GM12878 (cell line): ENCODE measurements around the gene HOXA10. TPM values are rescaled to one million over a fixed set of nuclear protein-coding genes. Genes with fewer than 3 reads are reported as not detected.
A peak's percentile ranks its signal among the peaks of the same experiment; 100 is the strongest.

Experiments
- microRNA counts: library from miRNA; unstranded; fragments of <30 nt; microRNA quantifications from one replicate; lab custom pipeline; 2016
- microRNA-seq: library from miRNA; unstranded; fragments of <30 nt; microRNA quantifications from one replicate; pipeline ENCODE4, GENCODE V29; 2018
- polyA plus RNA-seq, 11 experiments: library from polyadenylated mRNA; depleted of rRNA in 4 of 11; unstranded in 6 of 11; stranded (reverse) in 5 of 11; fragments of >200 nt; fragmentation: Nextera tagmentation in 4 of 11; fragmentation: Illumina TruSeq in 1 of 11; extraction: Ambion mirVana in 4 of 11; extraction: Trizol in 1 of 11; gene quantifications; 1 replicate in 1 of 11; 2 replicates in 10 of 11; pipeline versions ENCODE4 v1.2.1 to v1.2.3, GENCODE V29; 2011 to 2016; ENCODE audit warnings: inconsistent platforms in 2 of 11, missing spikeins in 2 of 11, low read depth in 1 of 11
- small RNA-seq: library from RNA; depleted of rRNA; stranded (forward); fragments of <200 nt; gene quantifications from one replicate; pipeline ENCODE3, GENCODE V24; 2014
- total RNA-seq, 4 experiments: library from RNA; depleted of rRNA in 3 of 4; stranded (reverse); fragments of >200 nt in 3 of 4; fragmentation: Illumina TruSeq in 1 of 4; extraction: Trizol in 1 of 4; gene quantifications; 2 replicates each; pipeline versions ENCODE4 v1.2.1 to v1.2.3, GENCODE V29; 2013 to 2021

HOXA10 gene
- total and polyA plus RNA-seq, 10 of the 15 experiments (the other 5 are each of a cell fraction or from before 2014, with no cell fraction given) = not detected

MicroRNAs encoded within 50 kb of the gene (microRNA counts, 767-probe panel; counts per million panel counts)
- 977 counts per million, percentile 26 among the panel's probes with 10 or more counts for microRNA hsa-miR-196b-5p (lab: Ali Mortazavi, UCI)

Small RNA genes within 50 kb of the gene (microRNA-seq; reads per million reads assigned to microRNA genes)
- gene MIR196B = 0.75 reads per million

Small RNA genes within 50 kb of the gene (small RNA-seq; reads per million reads assigned to genes)
- not detected for gene AC004080.5
- gene RF02140 = not detected
- gene RF02141 = not detected

Other genes starting within 250 kb of the HOXA10 start
Only the 7 nearest of the 11 such genes appear.
- gene HOXA5, start 30.6 kb downstream of the HOXA10 start, total RNA-seq (2014; rRNA removed) = not detected in 2 replicates
- gene HOXA5, start 30.6 kb downstream of the HOXA10 start, total RNA-seq (2014; rRNA removed; fragmentation: Illumina TruSeq; extraction: Trizol) = not detected in 2 replicates
- gene HOXA5, start 30.6 kb downstream of the HOXA10 start, total RNA-seq (2021) = 0.13 TPM in 1 of 2 replicates, not detected in the other
- gene HOXA5, start 30.6 kb downstream of the HOXA10 start, polyA plus RNA-seq (2011; rRNA removed) = 0.05 and 0.29 TPM in 2 replicates
- gene HOXA5, start 30.6 kb downstream of the HOXA10 start, polyA plus RNA-seq (2014; fragmentation: Illumina TruSeq; extraction: Trizol) = not detected in 2 replicates
- gene HOXA5, start 30.6 kb downstream of the HOXA10 start, polyA plus RNA-seq (2014; fragmentation: Nextera tagmentation; extraction: Ambion mirVana) = not detected
- gene HOXA5, start 30.6 kb downstream of the HOXA10 start, polyA plus RNA-seq (2014; rRNA removed) = not detected in 2 replicates
- gene HOXA5, start 30.6 kb downstream of the HOXA10 start, polyA plus RNA-seq (2016; fragmentation: Nextera tagmentation; extraction: Ambion mirVana) = not detected
- not detected in 2 replicates for gene HOXA6, start 26.5 kb downstream of the HOXA10 start, total RNA-seq (2014; rRNA removed)
- gene HOXA6, start 26.5 kb downstream of the HOXA10 start, total RNA-seq (2014; rRNA removed; fragmentation: Illumina TruSeq; extraction: Trizol) = not detected in 2 replicates
- not detected in 2 replicates for gene HOXA6, start 26.5 kb downstream of the HOXA10 start, total RNA-seq (2021)
- gene HOXA6, start 26.5 kb downstream of the HOXA10 start, polyA plus RNA-seq (2011; rRNA removed) = 0.08 TPM in 1 of 2 replicates, not detected in the other
- gene HOXA6, start 26.5 kb downstream of the HOXA10 start, polyA plus RNA-seq (2014; fragmentation: Illumina TruSeq; extraction: Trizol) = not detected in 2 replicates
- gene HOXA6, start 26.5 kb downstream of the HOXA10 start, polyA plus RNA-seq (2014; fragmentation: Nextera tagmentation; extraction: Ambion mirVana) = not detected
- gene HOXA6, start 26.5 kb downstream of the HOXA10 start, polyA plus RNA-seq (2014; rRNA removed) = not detected in 2 replicates
- not detected for gene HOXA6, start 26.5 kb downstream of the HOXA10 start, polyA plus RNA-seq (2016; fragmentation: Nextera tagmentation; extraction: Ambion mirVana)
- not detected in 2 replicates for gene HOXA3, start 21.7 kb downstream of the HOXA10 start, total RNA-seq (2014; rRNA removed)
- not detected in 2 replicates for gene HOXA3, start 21.7 kb downstream of the HOXA10 start, total RNA-seq (2014; rRNA removed; fragmentation: Illumina TruSeq; extraction: Trizol)
- 0.08 TPM in 1 of 2 replicates, not detected in the other for gene HOXA3, start 21.7 kb downstream of the HOXA10 start, total RNA-seq (2021)
- 0.05 and 0.13 TPM in 2 replicates for gene HOXA3, start 21.7 kb downstream of the HOXA10 start, polyA plus RNA-seq (2011; rRNA removed)
- not detected in 2 replicates for gene HOXA3, start 21.7 kb downstream of the HOXA10 start, polyA plus RNA-seq (2014; fragmentation: Illumina TruSeq; extraction: Trizol)
- gene HOXA3, start 21.7 kb downstream of the HOXA10 start, polyA plus RNA-seq (2014; fragmentation: Nextera tagmentation; extraction: Ambion mirVana) = not detected
- gene HOXA3, start 21.7 kb downstream of the HOXA10 start, polyA plus RNA-seq (2014; rRNA removed) = not detected in 2 replicates
- not detected for gene HOXA3, start 21.7 kb downstream of the HOXA10 start, polyA plus RNA-seq (2016; fragmentation: Nextera tagmentation; extraction: Ambion mirVana)
- not detected in 2 replicates for gene HOXA7, start 17.6 kb downstream of the HOXA10 start, total RNA-seq (2014; rRNA removed)
- gene HOXA7, start 17.6 kb downstream of the HOXA10 start, total RNA-seq (2014; rRNA removed; fragmentation: Illumina TruSeq; extraction: Trizol) = not detected in 2 replicates
- not detected in 2 replicates for gene HOXA7, start 17.6 kb downstream of the HOXA10 start, total RNA-seq (2021)
- not detected in 2 replicates for gene HOXA7, start 17.6 kb downstream of the HOXA10 start, polyA plus RNA-seq (2011; rRNA removed)
- gene HOXA7, start 17.6 kb downstream of the HOXA10 start, polyA plus RNA-seq (2014; fragmentation: Illumina TruSeq; extraction: Trizol) = not detected in 2 replicates
- not detected for gene HOXA7, start 17.6 kb downstream of the HOXA10 start, polyA plus RNA-seq (2014; fragmentation: Nextera tagmentation; extraction: Ambion mirVana)
- not detected in 2 replicates for gene HOXA7, start 17.6 kb downstream of the HOXA10 start, polyA plus RNA-seq (2014; rRNA removed)
- gene HOXA7, start 17.6 kb downstream of the HOXA10 start, polyA plus RNA-seq (2016; fragmentation: Nextera tagmentation; extraction: Ambion mirVana) = not detected
- not detected in 2 replicates for gene HOXA9, start 8.8 kb downstream of the HOXA10 start, total RNA-seq (2014; rRNA removed)
- not detected in 2 replicates for gene HOXA9, start 8.8 kb downstream of the HOXA10 start, total RNA-seq (2014; rRNA removed; fragmentation: Illumina TruSeq; extraction: Trizol)
- gene HOXA9, start 8.8 kb downstream of the HOXA10 start, total RNA-seq (2021) = not detected in 2 replicates
- gene HOXA9, start 8.8 kb downstream of the HOXA10 start, polyA plus RNA-seq (2011; rRNA removed) = not detected in 2 replicates
- gene HOXA9, start 8.8 kb downstream of the HOXA10 start, polyA plus RNA-seq (2014; fragmentation: Illumina TruSeq; extraction: Trizol) = not detected in 2 replicates
- gene HOXA9, start 8.8 kb downstream of the HOXA10 start, polyA plus RNA-seq (2014; fragmentation: Nextera tagmentation; extraction: Ambion mirVana) = not detected
- not detected in 2 replicates for gene HOXA9, start 8.8 kb downstream of the HOXA10 start, polyA plus RNA-seq (2014; rRNA removed)
- not detected for gene HOXA9, start 8.8 kb downstream of the HOXA10 start, polyA plus RNA-seq (2016; fragmentation: Nextera tagmentation; extraction: Ambion mirVana)
- gene HOXA11, start 10.9 kb upstream of the HOXA10 start, total RNA-seq (2014; rRNA removed) = not detected in 2 replicates
- gene HOXA11, start 10.9 kb upstream of the HOXA10 start, total RNA-seq (2014; rRNA removed; fragmentation: Illumina TruSeq; extraction: Trizol) = not detected in 2 replicates
- not detected in 2 replicates for gene HOXA11, start 10.9 kb upstream of the HOXA10 start, total RNA-seq (2021)
- not detected in 2 replicates for gene HOXA11, start 10.9 kb upstream of the HOXA10 start, polyA plus RNA-seq (2011; rRNA removed)
- not detected in 2 replicates for gene HOXA11, start 10.9 kb upstream of the HOXA10 start, polyA plus RNA-seq (2014; fragmentation: Illumina TruSeq; extraction: Trizol)
- gene HOXA11, start 10.9 kb upstream of the HOXA10 start, polyA plus RNA-seq (2014; fragmentation: Nextera tagmentation; extraction: Ambion mirVana) = not detected
- not detected in 2 replicates for gene HOXA11, start 10.9 kb upstream of the HOXA10 start, polyA plus RNA-seq (2014; rRNA removed)
- not detected for gene HOXA11, start 10.9 kb upstream of the HOXA10 start, polyA plus RNA-seq (2016; fragmentation: Nextera tagmentation; extraction: Ambion mirVana)
- gene HOXA13, start 25.8 kb upstream of the HOXA10 start, total RNA-seq (2014; rRNA removed) = not detected in 2 replicates
- gene HOXA13, start 25.8 kb upstream of the HOXA10 start, total RNA-seq (2014; rRNA removed; fragmentation: Illumina TruSeq; extraction: Trizol) = not detected in 2 replicates
- gene HOXA13, start 25.8 kb upstream of the HOXA10 start, total RNA-seq (2021) = not detected in 2 replicates
- gene HOXA13, start 25.8 kb upstream of the HOXA10 start, polyA plus RNA-seq (2011; rRNA removed) = not detected in 2 replicates
- gene HOXA13, start 25.8 kb upstream of the HOXA10 start, polyA plus RNA-seq (2014; fragmentation: Illumina TruSeq; extraction: Trizol) = not detected in 2 replicates
- gene HOXA13, start 25.8 kb upstream of the HOXA10 start, polyA plus RNA-seq (2014; fragmentation: Nextera tagmentation; extraction: Ambion mirVana) = not detected
- gene HOXA13, start 25.8 kb upstream of the HOXA10 start, polyA plus RNA-seq (2014; rRNA removed) = not detected in 2 replicates
- not detected for gene HOXA13, start 25.8 kb upstream of the HOXA10 start, polyA plus RNA-seq (2016; fragmentation: Nextera tagmentation; extraction: Ambion mirVana)